PFSK-1 (cell line): ENCODE results near the gene FLT3.

Experiments
- FOXP2 ChIP-seq: optimal IDR thresholded peaks from 2 replicates; pipeline ENCODE3; 2011; ENCODE audit warnings: borderline replicate concordance, control low read depth, inconsistent platforms; ENCODE audit not compliant: insufficient read depth; ENCODE audit errors: extremely low read length, extremely low read depth
- POLR2AphosphoS5 ChIP-seq: IDR thresholded peaks from 2 replicates; pipeline ENCODE4 v1.6.1; 2012; ENCODE audit warnings: low read depth, mild to moderate bottlenecking, control low read depth, low read length, moderate library complexity
- SIN3A ChIP-seq: IDR thresholded peaks from 2 replicates; pipeline ENCODE4 v1.6.1; 2012; ENCODE audit warnings: mild to moderate bottlenecking, low read length, moderate library complexity, borderline replicate concordance; ENCODE audit not compliant: insufficient read depth
- TAF1 ChIP-seq: IDR thresholded peaks from 2 replicates; pipeline ENCODE4 v1.6.1; 2012; ENCODE audit warnings: low read length, control low read depth, borderline replicate concordance; ENCODE audit not compliant: insufficient read depth
- TF ChIP-seq, protein P1 (sequence below), 2 experiments: IDR thresholded peaks; 2 replicates each; pipeline versions ENCODE4 v1.6.1 to v1.8.0; 2011 to 2012; ENCODE audit warnings: low read depth in 2 of 2, low read length in 2 of 2, control low read depth in 1 of 2, inconsistent platforms in 1 of 2, mild to moderate bottlenecking in 1 of 2, moderate library complexity in 1 of 2; ENCODE audit not compliant: insufficient read depth in 1 of 2

The FLT3 gene

DNA sequence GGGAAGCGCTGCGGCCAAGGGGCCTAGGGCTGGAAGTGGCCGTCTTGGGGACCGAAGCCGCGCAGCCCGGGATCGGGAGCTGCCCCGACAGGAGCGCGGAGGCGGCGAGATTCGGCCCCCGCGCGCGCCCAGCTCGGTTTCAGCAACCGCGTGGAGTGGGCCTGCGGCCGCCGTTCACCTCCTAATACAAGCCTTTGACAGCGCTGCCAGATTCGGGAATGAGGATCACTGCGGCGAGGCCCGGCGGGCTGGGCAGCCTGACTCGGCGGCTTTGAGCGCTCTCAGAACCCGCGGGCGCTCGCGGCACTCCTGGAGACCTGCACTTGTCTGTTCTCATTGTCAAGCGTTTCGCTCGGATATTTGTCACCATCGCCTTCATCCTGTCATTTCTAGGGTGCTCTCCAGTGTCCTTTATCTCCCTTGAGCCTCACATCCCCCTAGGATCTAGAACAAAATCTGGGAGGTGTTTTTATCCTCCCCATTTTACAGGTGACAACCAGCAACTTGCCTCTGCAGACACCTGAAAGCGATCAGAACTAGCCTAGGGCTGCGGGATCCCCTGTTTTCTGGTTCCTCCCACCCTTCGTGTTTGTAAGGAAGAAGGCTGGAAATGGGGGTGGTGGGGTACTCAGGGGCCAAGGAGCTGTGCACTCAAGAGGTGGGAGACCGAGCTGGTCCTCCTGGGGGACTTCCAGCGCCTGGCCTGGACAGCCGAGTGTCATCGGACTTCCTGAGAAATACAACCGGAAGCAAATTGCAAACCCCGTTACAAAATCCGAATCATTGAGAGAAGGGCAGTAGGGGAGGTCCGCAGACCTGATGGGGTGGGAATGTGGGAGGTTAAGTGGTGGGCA lies 129.8 kb downstream of the FLT3 start:
- TF ChIP-seq, protein P1, sequence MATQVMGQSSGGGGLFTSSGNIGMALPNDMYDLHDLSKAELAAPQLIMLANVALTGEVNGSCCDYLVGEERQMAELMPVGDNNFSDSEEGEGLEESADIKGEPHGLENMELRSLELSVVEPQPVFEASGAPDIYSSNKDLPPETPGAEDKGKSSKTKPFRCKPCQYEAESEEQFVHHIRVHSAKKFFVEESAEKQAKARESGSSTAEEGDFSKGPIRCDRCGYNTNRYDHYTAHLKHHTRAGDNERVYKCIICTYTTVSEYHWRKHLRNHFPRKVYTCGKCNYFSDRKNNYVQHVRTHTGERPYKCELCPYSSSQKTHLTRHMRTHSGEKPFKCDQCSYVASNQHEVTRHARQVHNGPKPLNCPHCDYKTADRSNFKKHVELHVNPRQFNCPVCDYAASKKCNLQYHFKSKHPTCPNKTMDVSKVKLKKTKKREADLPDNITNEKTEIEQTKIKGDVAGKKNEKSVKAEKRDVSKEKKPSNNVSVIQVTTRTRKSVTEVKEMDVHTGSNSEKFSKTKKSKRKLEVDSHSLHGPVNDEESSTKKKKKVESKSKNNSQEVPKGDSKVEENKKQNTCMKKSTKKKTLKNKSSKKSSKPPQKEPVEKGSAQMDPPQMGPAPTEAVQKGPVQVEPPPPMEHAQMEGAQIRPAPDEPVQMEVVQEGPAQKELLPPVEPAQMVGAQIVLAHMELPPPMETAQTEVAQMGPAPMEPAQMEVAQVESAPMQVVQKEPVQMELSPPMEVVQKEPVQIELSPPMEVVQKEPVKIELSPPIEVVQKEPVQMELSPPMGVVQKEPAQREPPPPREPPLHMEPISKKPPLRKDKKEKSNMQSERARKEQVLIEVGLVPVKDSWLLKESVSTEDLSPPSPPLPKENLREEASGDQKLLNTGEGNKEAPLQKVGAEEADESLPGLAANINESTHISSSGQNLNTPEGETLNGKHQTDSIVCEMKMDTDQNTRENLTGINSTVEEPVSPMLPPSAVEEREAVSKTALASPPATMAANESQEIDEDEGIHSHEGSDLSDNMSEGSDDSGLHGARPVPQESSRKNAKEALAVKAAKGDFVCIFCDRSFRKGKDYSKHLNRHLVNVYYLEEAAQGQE (IDR thresholded peaks at IDR 0.05; ENCODE audit: insufficient read depth in 1 of 2, low read depth in 2 of 2, low read length in 2 of 2) = no peak
- TF ChIP-seq POLR2AphosphoS5 = no peak
- no peak for TF ChIP-seq FOXP2
- TF ChIP-seq TAF1 = no peak
- no peak for TF ChIP-seq SIN3A

DNA sequence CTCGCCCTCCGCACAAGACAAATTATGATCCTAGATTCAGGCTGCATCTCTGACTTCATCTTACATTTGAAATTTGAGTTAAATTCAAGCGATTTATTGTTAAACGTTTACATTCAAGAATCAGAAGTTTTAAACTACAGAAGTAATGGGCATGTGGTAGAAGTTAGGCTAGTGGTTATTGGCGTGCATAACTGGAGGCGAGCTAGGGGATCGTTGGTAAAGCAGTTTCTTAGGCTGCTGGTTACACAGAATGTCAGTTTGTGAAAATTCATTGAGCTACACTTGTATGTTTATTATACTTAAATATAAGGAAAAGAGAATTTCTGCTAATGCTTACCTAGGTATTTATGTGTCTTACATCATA lies 130.5 kb downstream of the FLT3 start:
- TF ChIP-seq SIN3A (no peak), FOXP2 (no peak), TAF1 (no peak), POLR2AphosphoS5 (no peak)
- TF ChIP-seq, protein P1 (IDR thresholded peaks at IDR 0.05; ENCODE audit: insufficient read depth in 1 of 2, low read depth in 2 of 2, low read length in 2 of 2) = no peak

DNA sequence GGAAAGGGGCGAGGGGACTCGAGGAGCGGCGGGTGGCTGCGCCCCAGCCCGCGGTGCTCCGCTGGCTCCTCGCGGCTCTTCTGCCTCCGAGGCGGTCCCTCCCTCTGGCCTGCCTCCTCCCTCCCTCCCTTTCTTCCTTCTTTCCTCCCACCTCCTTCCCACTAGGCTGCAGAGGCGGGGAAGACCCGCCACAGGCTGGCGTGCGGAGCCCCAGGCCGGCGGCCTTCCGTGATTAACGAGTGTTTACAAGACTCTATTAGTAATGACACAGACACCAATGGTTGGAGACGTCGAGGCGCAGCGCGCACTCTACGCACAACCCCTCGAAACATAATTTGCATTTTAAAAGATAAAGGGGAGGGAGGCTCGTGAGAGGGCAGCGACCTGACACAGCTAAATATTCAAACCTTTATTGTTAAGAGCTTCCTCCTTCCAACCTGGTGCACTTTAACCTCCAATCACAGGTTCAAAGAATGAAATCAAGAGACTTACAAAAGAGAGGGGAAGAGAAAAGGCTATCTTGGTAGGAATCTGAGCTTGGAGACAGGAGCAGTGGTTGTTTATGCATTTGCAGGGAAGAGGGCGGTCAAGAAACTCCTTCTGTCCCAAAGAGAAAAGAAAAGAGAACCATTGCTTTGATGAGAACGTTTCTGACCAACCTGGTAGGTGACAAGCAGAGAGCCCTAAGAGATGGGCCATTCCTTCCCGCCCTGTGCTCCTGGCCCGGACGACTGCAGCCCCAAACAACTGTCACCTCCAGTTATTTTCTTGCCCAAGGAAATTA lies 131.1 kb downstream of the FLT3 start, which contains the start of gene CDX2:
Gene CDX2, minus strand, starts transcription at position 234 of the 784 bp plus-strand sequence. CDS start 309 bp downstream, outside the sequence.
- TF ChIP-seq TAF1 (no peak), FOXP2 (no peak), POLR2AphosphoS5 (no peak), SIN3A (no peak)
- TF ChIP-seq, protein P1 (IDR thresholded peaks at IDR 0.05; ENCODE audit: insufficient read depth in 1 of 2, low read depth in 2 of 2, low read length in 2 of 2) = no peak

DNA sequence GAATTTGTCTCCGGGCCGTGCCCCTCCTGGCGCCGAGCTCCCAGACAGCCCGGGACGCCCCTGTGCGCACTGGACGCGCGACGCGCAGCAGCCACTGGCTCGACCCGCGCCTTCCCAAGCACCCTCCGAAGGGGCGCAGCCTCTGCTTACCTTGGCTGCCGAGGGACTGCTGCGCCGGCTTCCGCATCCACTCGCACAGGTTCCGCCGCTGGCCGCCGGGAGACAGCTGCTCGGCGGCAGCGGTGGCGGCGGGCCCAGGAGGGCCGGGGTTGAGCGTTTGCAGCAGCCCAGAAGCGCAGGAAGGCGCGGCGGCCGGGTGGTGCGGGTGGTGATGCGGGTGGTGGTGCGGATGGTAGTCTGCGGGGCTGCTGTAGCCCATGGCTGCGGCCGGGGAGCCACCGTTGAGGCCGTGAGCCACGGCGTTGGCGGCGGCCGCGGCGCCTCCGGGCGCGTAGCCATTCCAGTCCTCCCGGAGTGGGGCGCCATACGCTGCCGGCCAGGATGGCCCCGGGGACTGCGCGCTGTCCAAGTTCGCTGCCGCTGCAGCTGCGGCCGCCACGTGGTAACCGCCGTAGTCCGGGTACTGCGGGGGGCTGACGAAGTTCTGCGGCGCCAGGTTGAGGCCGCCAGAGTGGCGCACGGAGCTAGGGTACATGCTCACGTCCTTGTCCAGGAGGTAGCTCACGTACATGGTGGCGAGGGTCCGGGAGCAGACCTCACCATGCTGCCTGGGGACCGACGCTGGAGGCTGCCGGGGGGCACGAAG lies 131.9 kb downstream of the FLT3 start:
- TF ChIP-seq POLR2AphosphoS5 = no peak
- TF ChIP-seq TAF1 = no peak
- no peak for TF ChIP-seq SIN3A
- TF ChIP-seq, protein P1 (IDR thresholded peaks at IDR 0.05; ENCODE audit: insufficient read depth in 1 of 2, low read depth in 2 of 2, low read length in 2 of 2) = no peak
- no peak for TF ChIP-seq FOXP2
